ENCODE results near the gene SPON1.

The SPON1 gene

GRCh38 chr11:14288189-14288935 is 325.8 kb downstream of the SPON1 start:
- DNase-seq (ENCODE audit: low read depth), result no peak

- DNase-seq (ENCODE audit: low read depth), result no peak
These were observed 327.9 kb downstream of the SPON1 start for GRCh38 chr11:14290422-14290821.

- no peak for DNase-seq (ENCODE audit: low read depth)
These were observed 337.4 kb downstream of the SPON1 start for GRCh38 chr11:14299921-14300320.

- DNase-seq (ENCODE audit: low read depth), result peak; percentile 8
These were observed 338.3 kb downstream of the SPON1 start for GRCh38 chr11:14300661-14301304.

GRCh38 chr11:14304601-14305000 is 342.1 kb downstream of the SPON1 start:
- DNase-seq (ENCODE audit: low read depth), result no peak

GRCh38 chr11:14305649-14306048 is 343.1 kb downstream of the SPON1 start:
- DNase-seq (ENCODE audit: low read depth), result no peak

DNA sequence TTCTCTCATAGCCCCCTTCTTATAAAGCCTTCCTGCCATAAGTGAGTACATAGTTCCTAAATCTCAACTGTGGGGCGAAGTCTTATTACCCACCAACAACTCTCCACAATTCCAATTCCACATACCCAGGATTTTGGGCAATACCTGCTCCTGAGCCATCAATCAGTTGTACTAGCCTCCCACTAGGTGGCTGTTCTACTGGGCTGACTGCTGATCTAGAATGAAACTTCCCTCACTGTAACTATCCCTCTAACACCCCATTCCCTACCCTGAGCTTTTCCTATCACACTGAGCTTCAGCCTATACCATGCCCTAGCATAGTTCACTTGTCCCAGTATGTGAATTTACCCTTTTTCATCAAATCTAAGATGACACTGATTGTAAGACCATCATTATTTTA is 344.0 kb downstream of the SPON1 start:
- no peak for DNase-seq (ENCODE audit: low read depth)

DNA sequence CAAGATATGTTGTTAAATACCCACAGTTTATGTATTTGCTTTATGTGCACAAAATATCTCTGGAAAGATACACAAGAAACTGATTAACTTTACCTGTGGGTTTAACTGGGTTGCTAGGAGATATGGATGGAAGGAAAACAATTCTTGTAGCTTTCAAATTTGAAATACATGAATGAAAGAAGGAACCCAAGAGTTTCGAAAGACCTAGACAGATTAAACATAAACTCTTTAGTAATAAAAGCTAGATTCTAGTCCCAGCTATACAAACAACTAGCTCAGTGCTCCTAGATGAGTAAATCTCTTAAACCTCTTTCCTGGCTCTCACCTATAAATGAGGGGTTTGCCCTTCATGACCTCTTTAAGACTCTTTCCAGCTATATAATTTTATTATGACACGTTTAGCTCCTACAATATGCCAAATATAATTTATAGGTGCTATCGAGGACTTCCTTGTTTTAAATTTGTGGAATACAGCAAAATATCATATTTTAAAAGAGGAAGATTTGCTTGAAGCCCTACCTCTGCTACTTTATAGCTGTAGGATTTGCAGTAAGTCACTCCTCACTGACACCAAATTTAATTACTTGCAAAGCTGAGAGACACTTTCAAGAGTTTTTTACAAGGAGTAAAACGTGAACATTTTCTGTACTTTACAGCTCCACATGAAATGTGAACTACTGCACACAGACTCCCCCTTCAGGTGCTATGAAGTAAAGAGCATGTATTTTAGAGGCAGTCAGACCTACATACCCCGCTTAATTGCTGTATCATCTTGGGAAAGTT is 345.8 kb downstream of the SPON1 start:
- DNase-seq (ENCODE audit: low read depth), result no peak

DNA sequence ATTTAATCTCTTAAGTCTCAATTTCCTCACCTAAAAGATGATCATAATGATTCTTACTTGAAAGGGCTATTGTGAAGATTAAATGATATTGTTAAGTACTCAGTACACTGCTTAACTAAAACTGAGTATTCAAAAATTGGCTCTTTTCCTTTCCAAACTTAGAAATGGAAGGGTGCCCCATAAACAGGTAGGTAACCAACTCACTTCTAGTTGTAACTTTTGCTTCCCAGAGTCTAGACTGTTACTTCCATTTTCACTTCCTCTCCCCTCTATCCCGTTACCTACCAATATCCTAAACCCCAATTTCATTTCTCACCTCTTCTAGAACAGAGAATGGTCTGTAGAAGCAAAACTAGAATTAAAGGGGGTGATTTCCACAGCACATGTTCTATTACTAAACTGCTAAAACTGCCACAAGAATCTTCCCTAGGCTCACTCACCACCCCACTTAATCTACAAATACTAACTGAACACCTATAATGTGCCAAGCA is 346.4 kb downstream of the SPON1 start:
- DNase-seq (ENCODE audit: low read depth), result no peak

GRCh38 chr11:14309425-14310192 is 347.1 kb downstream of the SPON1 start:
- no peak for DNase-seq (ENCODE audit: low read depth)

- DNase-seq (ENCODE audit: low read depth), result no peak
These were observed 348.2 kb downstream of the SPON1 start for GRCh38 chr11:14310679-14311078.

DNA sequence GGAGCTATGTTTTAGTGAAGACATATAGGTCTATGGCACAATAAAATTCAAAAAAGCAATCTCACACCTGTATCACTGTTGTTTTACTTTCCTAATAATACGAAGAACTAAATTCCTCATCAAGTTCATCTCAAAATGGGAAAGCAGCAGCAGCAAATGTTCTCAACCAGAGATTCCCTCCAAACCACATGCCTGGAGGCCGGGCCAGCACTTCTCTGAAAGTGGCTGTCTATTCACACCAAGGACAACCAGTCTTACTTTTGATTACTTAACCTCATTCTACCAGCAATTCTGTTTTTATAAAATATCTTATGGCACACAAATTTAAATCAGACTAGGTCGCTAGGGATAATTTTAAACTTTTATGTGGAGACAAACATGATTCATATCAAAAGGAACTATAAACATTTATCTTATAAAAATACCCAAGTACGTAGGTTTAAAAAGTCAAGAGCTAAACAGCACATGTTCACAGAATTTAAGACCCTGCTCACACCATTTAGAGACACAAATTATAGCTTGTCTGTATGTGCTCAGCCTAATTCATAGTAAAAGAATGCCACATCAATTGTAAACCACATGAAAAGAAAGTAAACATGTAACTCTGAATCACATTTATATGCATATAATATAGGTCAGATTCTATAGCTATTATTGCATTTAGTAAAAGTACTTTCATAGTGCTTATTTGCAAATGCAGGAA is 350.4 kb downstream of the SPON1 start:
- DNase-seq (ENCODE audit: low read depth), result no peak

DNA sequence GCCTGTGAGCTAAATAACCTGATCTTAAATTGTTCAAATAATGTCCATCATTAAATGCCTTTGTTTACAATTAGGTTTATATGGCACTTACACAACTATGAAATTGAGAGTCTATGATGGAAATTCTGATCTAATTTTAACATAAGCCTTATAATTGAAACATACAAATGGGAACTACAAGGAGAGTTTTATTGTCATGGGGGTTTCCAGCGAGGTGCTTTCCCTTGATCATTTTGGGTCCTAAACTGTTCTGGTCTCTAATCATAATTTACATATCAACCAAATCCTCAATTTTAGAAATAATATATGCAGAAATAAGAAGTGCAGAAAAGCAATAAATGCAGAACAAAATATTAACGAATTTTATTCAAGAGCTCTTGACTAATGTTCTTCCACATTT is 351.6 kb downstream of the SPON1 start:
- DNase-seq (ENCODE audit: low read depth), result no peak

GRCh38 chr11:14315130-14315529 is 352.6 kb downstream of the SPON1 start:
- no peak for DNase-seq (ENCODE audit: low read depth)
